HG03159 (cell line): Measurements from ENCODE around the gene ANKS4B.
"Not testable (repeated sequence)": the region's sequence is repeated elsewhere in the genome, so short reads cannot be mapped to it uniquely, and the experiment has no call there.

Experiments used
- ATAC-seq: cut with Tn5 transposase; IDR thresholded peaks from one replicate; pipeline ENCODE4 v1.9.1; 2021; ENCODE audit warnings: mild to moderate bottlenecking, moderate library complexity; ENCODE audit not compliant: unreplicated experiment

ANKS4B gene

GRCh38 chr16:21218153-21218552 lies 15.3 kb upstream of the ANKS4B start:
- no peak for ATAC-seq

DNA sequence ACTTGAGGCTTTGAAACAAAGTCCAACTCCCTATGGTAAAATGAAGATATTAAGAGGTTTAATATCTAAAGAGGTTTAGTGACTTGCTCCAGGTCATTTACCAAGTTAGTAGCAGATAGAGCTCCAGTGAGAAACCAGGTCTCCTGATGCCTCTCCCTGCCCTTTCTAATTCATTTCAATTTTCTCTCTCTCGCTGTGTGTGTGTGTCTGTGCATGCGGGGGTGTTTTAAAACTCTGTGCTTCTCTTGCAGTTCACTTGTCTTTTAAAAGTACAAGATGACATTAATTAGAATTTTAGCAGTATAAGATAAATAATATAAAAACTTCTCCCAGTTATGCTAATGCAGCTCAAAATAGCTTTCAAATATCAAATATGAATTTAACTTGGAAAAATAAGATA lies 13.9 kb upstream of the ANKS4B start:
- ATAC-seq = no peak

DNA sequence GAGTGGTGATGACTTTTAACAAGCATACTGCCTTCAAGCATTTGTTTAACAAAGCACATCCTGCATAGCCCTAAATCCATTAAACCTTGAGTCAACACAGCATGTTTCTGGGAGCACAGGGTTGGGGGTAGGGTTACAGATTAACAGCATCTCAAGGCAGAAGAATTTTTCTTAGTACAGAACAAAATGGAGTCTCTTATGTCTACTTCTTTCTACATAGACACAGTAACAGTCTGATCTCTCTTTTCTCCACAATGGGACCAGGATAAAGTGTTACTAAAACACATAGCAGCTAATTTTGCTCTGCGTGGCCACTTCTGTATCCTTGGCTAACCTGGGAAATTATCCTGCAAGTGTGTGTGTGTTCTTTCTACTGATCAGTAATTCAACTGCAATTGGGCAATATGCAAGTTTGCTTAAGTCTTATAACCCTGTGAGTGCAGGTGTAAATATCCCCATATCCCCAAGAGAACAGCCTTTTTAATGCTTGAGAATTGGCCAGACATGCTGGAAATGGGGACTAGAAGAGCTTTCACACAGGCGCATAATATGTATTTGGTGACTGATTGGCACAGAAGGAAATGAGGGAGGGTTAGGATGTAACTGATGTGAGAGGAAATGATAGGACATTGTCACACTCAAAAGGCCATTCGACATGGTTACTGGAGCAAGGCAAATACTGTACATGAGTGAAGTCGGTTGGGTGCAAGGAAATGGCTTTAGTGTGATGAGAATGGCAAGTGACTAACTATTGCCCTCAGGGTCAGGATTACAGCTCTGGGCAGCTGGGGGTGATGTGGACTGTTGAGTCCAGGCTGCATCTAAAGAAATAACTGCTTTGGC lies 10.8 kb upstream of the ANKS4B start:
- no peak for ATAC-seq

DNA sequence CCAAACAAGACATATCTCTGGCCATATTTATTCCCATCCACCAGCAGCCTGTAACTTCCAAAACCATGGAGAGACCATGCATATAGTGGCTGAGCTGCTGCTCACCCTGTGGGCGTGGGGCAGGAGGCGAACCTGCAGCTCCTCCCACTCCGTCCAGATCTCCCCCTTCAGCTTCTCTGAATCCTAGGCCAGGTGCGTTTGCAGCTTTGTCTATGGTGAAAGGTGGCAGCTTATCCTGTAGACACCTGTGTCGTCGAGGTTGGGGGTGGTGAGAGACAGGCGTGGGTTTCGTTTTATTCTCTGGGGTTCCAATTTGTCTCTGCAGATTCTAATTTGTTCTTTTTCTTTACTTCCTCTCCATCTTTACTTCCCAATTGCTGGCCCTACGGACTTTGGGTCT lies 9.7 kb upstream of the ANKS4B start:
- no peak for ATAC-seq

- ATAC-seq = no peak
Measured at GRCh38 chr16:21224800-21225199, 8.7 kb upstream of the ANKS4B start.

DNA sequence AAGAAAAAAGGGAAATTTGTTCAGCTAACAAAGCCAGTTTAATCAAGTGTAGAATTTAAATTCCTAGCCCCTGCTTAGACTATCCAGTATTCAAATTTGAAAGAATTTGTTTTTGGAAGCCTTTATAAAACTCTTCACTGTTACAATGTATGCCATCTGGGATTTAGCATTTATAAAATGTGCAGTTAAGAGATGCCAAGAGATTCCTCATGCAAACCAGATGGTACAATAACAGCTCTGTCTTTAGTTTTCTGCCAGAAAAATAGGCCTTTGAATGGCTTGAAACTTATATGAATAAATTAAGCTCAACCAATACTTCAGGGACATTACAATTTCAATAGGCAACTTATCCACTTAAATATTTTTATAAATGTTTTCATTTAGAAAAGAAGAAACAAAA lies 6.8 kb upstream of the ANKS4B start:
- no peak for ATAC-seq

- no peak for ATAC-seq
Measured at GRCh38 chr16:21227866-21228265, 5.6 kb upstream of the ANKS4B start.

DNA sequence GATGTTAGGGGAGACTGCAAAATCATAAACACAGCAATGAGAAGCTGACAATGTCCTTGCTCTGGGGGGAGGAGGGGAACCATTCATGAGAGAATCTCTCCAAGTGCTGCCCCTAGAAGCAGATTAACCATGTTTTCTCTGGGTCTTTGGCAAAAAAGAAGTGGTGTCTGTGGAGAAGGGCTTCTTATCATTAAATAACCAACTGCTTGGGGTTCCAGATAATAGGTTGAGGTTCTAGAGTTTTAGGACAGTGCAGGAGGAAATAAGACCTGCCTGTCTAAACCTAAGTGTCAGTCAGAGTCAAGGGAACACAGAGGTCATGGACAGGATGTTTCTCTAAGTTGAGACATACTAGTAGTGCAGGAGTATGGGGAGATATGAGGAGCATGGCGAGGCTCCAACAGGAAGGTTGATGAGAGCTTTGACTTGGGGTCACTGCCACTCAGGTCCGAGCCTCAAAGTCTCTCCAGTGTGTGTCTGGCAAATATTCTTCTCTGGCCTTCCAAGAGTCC lies 5.1 kb upstream of the ANKS4B start:
- ATAC-seq = no peak

DNA sequence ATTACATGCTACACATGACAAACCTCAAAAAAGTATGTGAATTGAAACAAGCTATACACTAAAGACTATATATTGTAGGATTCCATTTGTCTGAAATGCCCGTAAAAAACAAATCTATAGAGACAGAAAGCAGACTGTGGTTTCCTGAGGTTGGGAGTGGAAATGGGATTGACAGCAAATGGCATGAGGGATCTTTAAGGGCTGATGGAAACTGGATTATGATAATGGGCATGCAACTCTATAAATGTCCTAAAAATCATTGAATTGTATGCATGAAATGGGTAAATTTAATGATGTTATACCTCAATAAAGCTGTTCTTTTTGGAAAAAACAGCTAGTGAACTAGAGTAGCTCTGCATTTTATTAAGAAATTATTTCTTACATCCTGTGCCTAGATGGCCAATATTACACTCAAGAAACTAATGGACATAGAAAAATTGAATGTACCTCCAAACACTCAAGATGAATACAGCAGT lies 416 bp upstream of the ANKS4B start:
- ATAC-seq = no peak

DNA sequence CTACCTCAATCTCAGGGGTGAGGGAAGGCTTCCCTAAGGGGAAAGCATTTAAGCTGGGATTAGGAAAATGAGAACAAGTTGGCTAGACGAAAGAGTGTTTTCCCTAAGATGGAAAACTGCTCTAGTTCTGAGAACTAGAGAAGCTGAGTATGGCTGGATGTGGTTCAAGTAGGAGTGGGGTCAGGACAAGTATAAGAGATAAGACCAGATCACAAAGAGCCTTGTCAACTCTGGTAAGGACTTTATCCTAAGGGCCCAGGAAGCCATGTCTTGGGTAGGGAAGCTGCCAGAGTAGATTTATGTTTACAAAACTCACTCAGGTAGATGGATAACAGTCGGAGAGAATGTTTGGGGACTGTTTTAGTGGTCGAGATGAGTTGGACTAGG lies 1.7 kb downstream of the ANKS4B start:
- no peak for ATAC-seq

GRCh38 chr16:21236831-21237230 lies 3.3 kb downstream of the ANKS4B start:
- ATAC-seq = no peak

- ATAC-seq = no peak
Measured at GRCh38 chr16:21239646-21240045, 6.1 kb downstream of the ANKS4B start.

GRCh38 chr16:21242756-21243155 lies 9.3 kb downstream of the ANKS4B start:
- ATAC-seq = no peak

GRCh38 chr16:21244518-21245215 lies 11.2 kb downstream of the ANKS4B start:
- no peak for ATAC-seq

DNA sequence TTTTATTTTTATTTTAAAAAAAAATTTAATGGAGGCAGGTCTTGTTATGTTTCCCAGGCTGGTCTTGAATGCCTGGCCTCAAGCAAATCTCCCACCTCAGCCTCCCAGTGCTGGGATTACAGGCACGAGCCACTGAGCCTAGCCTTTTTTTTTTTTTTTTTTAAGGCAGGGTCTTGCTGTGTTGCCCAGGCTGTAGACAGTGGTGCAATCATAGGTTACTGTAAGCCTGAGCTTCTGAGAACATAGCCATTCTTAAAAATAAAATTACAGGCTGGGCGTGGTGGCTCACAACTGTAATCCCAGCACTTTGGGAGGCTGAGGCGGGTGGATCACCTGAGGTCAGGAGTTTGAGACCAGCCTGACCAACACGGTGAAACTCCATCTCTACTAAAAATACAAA lies 14.7 kb downstream of the ANKS4B start:
- ATAC-seq = not testable (repeated sequence)

DNA sequence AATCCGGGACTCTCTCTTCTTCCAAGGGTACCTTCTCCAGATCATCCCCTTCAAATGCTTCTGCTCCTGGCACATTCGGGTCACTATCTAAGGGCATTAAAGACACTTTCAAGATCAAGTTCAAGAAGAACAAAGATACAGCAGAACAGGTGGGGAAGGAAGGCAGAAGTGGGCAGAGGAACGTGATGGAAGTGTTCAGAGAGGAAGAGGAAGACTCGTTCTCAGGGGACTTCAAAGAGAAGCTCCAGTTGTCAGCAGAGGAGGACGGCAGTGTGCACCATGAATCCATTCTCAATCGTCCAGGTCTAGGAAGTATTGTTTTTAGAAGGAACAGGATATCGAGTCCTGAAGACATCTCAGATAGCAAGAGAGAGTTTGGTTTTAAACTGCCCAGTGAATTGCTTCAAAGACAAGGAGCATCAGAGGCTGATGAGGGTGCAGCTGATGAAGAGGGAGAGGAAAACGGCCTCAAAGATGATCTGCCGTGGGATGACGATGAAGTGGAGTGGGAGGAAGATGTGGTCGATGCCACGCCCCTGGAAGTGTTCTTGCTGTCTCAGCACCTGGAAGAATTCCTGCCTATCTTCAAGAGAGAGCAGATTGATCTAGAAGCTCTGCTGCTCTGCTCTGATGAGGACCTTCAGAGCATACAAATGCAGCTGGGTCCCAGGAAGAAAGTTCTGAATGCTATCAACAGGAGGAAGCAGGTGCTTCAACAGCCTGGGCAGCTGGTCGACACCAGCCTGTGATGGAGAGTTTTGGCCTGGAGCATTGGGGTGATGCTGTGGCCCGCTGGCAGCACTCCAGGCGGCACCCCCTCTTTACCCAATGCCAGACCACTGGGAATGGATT lies 16.8 kb downstream of the ANKS4B start:
- no peak for ATAC-seq

- no peak for ATAC-seq
Measured at GRCh38 chr16:21253470-21253869, 20.0 kb downstream of the ANKS4B start.

DNA sequence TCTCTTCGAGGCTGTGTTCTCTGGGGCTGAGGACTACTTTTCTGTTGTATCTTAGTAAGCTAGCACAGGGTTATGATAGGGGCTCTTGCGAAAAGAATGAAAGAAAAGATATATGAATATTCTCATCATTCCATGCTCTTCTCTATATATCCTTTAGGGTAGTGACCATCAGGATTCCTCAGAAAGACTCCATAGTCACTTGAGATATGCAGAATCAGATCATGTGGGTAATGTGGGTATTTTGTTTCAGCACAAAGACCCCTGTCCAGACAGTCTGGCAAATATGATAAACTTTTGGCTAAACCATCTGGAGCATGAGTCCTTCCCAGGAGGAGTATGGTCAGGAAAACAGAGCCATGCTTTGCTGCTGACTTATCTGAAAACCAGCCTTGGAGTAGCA lies 23.1 kb downstream of the ANKS4B start:
- ATAC-seq = no peak

GRCh38 chr16:21257284-21257683 lies 23.8 kb downstream of the ANKS4B start:
- no peak for ATAC-seq

GRCh38 chr16:21260870-21261791 lies 27.6 kb downstream of the ANKS4B start:
- ATAC-seq = no peak
